WERI-Rb-1 (cell line): ENCODE results near the gene RBM17.

ENCODE experiments used
- DNase-seq: peaks from one replicate; pipeline ENCODE4 v3.0.0-alpha.2; 2020
- H3K27ac ChIP-seq: fragments of 250-450 bp; sonication (Bioruptor Pico); 2 replicates; pipeline ENCODE4 v1.5.1; 2020; ENCODE audit warnings: mild to moderate bottlenecking, moderate library complexity
- H3K27me3 ChIP-seq: fragments of 250-450 bp; sonication (Bioruptor Pico); 2 replicates; pipeline ENCODE4 v1.5.1; 2021; ENCODE audit warnings: mild to moderate bottlenecking, low read depth, moderate library complexity; ENCODE audit not compliant: insufficient read depth, severe bottlenecking
- H3K36me3 ChIP-seq: fragments of 250-450 bp; sonication (Bioruptor Pico); 2 replicates; pipeline ENCODE4 v1.5.1; 2020; ENCODE audit warnings: mild to moderate bottlenecking, moderate library complexity
- H3K4me3 ChIP-seq: 2 replicates; pipeline ENCODE4 v1.5.1; 2011; ENCODE audit warnings: low read depth, mild to moderate bottlenecking, control low read depth, low read length
- H3K9me3 ChIP-seq: fragments of 250-450 bp; sonication (Bioruptor Pico); 2 replicates; pipeline ENCODE4 v1.5.1; 2021; ENCODE audit warnings: mild to moderate bottlenecking, moderate library complexity; ENCODE audit not compliant: severe bottlenecking
- TF ChIP-seq, protein P1 (sequence below): IDR thresholded peaks from 2 replicates; pipeline ENCODE4 v1.5.1; 2011; ENCODE audit warnings: low read depth, mild to moderate bottlenecking, control low read depth, inconsistent platforms, low read length

RBM17 gene

DNA sequence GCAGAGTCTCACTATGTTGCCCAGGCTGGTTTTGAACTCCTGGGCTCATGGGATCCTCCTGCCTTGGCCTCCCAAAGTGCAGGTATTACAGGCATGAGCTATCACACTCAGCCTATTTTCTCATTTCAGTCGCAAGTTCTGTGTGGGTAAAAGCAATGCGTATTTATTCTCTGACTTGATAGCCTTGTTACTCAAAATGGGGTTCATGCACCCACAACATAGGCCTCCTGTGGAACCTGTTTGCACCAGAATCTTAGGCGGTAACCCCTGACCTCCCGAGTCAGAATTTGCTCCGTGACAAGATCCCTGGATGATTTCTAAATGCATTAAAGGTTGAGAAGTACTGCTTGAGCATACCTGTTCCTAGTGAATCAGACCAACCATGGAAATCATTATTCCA is 34.0 kb upstream of the RBM17 start:
- no peaks in the 10 kb centered on the region for H3K9me3 ChIP-seq
- TF ChIP-seq, protein P1, sequence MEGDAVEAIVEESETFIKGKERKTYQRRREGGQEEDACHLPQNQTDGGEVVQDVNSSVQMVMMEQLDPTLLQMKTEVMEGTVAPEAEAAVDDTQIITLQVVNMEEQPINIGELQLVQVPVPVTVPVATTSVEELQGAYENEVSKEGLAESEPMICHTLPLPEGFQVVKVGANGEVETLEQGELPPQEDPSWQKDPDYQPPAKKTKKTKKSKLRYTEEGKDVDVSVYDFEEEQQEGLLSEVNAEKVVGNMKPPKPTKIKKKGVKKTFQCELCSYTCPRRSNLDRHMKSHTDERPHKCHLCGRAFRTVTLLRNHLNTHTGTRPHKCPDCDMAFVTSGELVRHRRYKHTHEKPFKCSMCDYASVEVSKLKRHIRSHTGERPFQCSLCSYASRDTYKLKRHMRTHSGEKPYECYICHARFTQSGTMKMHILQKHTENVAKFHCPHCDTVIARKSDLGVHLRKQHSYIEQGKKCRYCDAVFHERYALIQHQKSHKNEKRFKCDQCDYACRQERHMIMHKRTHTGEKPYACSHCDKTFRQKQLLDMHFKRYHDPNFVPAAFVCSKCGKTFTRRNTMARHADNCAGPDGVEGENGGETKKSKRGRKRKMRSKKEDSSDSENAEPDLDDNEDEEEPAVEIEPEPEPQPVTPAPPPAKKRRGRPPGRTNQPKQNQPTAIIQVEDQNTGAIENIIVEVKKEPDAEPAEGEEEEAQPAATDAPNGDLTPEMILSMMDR: no peak
- no peak for DNase-seq
- no peak overlapping the region for H3K27ac ChIP-seq
- H3K36me3 ChIP-seq: no peaks in the 10 kb centered on the region
- H3K27me3 ChIP-seq: peaks cover 21% of the 10 kb centered on the region
- no peak overlapping the region for H3K4me3 ChIP-seq

DNA sequence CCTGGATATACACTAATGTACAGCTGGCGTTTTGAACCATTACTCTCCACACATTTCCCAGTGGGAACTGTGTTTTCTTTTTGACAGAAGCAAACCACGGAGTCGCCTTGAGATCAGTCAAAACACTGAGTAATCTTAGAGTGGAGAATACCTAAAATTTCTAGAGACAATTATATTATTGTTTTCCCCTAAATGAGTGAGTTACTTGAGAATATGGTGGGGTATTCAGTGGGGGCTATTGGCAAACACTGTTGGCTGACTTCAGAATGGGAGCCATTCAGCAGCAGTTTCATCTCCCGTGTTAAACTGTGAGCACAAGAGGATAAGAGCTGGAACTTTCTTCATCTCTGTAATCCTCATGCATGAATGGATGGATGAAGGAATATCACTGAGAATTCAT is 32.9 kb upstream of the RBM17 start:
- peaks cover 19% of the 10 kb centered on the region for H3K27me3 ChIP-seq
- no peaks in the 10 kb centered on the region for H3K9me3 ChIP-seq
- H3K4me3 ChIP-seq: no peak overlapping the region
- TF ChIP-seq, protein P1: no peak
- no peak overlapping the region for H3K27ac ChIP-seq
- no peak for DNase-seq
- H3K36me3 ChIP-seq: no peaks in the 10 kb centered on the region

DNA sequence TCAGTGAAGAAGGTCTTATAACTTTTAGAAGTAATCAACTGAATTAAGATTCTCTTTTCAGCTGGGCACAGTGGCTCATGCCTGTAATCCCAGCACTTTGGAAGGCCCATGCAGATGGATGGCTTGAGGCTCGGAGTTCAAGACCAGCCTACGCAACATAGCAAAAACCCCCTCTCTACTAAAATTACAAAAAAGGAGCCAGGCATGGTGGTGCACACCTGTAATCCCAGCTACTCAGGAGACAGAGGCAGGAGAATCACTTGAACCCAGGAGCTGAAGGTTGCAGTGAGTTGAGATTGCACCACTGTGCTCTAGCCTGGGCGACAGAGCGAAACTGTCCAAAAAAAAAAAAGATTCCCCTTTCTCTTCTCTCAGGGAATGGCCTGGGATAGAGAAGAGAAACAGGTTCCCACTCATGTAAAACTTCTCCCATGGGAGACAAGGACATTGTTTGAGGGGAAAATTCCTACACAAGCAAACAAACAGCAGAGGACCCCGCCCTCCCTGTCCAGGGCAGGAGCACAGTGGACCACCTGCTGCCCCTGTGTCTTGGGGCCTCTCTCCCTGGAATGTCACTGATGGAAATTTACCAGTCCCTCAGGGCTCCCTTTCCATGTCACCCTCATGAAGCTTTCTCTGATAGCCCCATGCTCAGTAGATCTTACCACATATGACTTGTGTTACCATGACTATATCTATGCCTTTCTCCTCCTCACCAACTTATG is 32.3 kb upstream of the RBM17 start:
- no peaks in the 10 kb centered on the region for H3K36me3 ChIP-seq
- H3K9me3 ChIP-seq: no peaks in the 10 kb centered on the region
- TF ChIP-seq, protein P1: no peak
- DNase-seq: no peak
- no peak overlapping the region for H3K4me3 ChIP-seq
- H3K27me3 ChIP-seq: peaks cover 19% of the 10 kb centered on the region
- no peak overlapping the region for H3K27ac ChIP-seq

DNA sequence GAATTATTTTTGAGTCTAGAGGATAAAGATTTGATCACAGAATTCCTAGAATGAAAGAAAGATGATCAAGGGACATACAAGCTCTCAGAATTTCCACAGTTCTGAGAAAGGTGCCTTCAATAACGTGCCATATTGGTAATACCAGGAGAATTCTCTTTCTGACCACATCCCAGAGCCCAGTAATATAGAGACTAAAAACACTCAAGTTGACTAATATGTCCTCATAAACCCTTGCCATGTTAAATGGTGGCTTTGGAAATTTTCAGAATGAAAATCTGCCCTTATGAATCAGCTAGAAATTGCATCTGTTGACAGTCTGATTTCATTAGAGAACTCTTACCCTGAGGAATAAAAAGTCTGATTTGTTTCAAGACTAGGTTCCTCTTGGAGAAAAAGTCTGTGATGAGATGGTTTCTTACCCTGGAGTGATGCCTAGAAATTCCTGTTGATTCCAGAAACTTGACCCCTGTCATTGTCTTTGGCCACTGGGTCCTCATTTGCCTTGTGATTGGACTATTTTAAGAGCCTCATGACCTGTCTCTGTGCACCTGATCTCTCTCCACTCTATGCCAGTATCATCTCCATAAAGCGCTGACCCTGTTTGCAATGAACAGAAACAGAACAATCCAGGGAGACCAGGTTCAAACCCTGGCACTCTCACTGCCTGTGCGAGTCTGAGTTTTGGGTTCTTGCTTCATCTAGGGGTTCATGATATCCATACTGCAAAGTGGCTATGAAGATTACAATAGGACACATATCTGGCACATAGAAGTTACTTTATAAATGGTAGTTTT is 30.0 kb upstream of the RBM17 start:
- Histone ChIP-seq H3K36me3 (no peaks in the 10 kb centered on the region), H3K4me3 (no peak overlapping the region)

DNA sequence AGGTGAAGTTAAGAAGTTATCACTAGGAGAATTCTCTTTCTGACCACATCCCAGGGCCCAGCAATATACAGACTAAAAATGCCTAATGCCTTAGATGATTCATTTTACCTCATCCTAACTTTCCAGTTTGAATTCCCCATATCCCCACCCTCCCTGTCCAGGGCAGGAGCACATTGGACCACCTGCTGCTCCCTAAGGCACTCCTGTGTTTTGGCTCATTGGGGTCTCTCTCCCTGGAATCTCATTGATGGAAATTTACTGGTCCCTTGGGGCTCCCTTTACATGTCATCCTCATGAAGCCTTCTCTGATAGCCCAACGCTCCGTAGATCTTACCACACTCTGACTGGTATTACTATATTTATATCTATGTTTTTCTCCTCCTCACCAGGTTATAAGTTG is 29.3 kb upstream of the RBM17 start:
- DNase-seq: no peak
- Histone ChIP-seq H3K4me3 (no peak overlapping the region), H3K36me3 (no peaks in the 10 kb centered on the region), H3K27me3 (peaks cover 16% of the 10 kb centered on the region), H3K27ac (no peak overlapping the region), H3K9me3 (no peaks in the 10 kb centered on the region)
- TF ChIP-seq, protein P1: no peak

More for the DNA sequence above, 30.0 kb upstream of the RBM17 start:
- Histone ChIP-seq H3K27ac (no peak overlapping the region), H3K27me3 (peaks cover 14% of the 10 kb centered on the region), H3K9me3 (no peaks in the 10 kb centered on the region)
- TF ChIP-seq, protein P1: no peak
- no peak for DNase-seq
